HG02970 (cell line): Measurements from ENCODE around the gene APLF.
"Not testable (repeated sequence)": the region's sequence is repeated elsewhere in the genome, so short reads cannot be mapped to it uniquely, and the experiment has no call there.

Experiments used
- ATAC-seq: cut with Tn5 transposase; IDR thresholded peaks from one replicate; pipeline ENCODE4 v1.9.1; 2021; ENCODE audit warnings: mild to moderate bottlenecking, moderate library complexity, moderate number of reproducible peaks; ENCODE audit not compliant: unreplicated experiment, low FRiP score

Gene APLF

DNA sequence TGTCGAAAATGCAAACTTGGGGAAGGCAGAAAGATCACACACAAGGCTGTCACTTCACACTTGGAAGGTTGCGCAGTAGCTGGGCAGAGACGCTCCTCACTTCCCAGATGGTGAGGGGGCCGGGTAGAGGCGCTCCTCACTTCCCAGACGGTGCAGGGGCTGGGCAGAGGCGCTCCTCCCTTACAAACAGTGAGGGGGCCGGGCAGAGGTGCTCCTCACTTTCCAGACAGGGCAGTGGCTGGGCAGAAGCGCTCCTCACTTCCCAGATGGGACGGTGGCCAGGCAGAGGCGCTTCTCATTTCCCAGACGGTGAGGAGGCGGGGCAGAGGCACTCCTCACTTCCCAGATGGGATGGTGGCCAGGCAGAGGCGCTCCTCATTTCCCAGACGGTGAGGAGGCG is 59.6 kb downstream of the APLF start:
- ATAC-seq, result not testable (repeated sequence)

DNA sequence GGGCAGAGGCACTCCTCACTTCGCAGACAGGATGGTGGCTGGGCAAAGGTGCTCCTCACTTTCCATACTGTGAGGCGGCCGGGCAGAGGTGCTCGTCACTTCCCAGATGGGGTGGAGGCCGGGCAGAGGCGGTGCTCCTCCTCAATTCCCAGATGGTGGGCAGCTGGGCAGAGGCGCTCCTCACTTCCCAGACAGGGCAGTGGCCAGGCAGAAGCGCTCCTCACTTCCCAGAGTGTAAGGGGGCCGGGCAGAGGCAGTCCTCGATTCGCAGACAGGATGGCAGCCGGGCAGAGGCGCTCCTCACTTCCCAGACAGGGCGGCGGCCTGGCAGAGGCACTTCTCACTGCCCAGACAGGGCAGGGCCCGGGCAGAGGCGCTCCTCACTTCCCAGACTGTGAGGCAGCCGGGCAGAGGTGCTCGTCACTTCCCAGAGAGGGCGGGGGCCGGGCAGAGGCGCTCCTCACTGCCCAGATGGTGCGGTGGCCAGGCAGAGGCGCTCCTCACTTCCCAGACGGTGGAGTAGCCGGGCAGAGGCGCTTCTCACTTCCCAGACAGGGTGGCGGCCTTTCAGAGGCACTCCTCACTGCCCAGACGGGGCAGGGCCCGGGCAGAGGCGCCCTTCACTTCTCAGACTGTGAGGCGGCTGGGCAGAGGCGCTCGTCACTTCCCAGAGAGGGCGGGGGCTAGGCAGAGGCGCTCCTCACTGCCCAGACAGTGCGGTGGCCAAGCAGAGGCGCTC is 60.1 kb downstream of the APLF start:
- ATAC-seq, result not testable (repeated sequence)

- ATAC-seq, result not testable (repeated sequence)
Observed at GRCh38 chr2:68529156-68529555, 61.8 kb downstream of the APLF start.

GRCh38 chr2:68529651-68530050 is 62.3 kb downstream of the APLF start:
- not testable (repeated sequence) for ATAC-seq

GRCh38 chr2:68536000-68536399 is 68.6 kb downstream of the APLF start:
- no peak for ATAC-seq

GRCh38 chr2:68537011-68537410 is 69.6 kb downstream of the APLF start:
- no peak for ATAC-seq

- no peak for ATAC-seq
Observed at GRCh38 chr2:68537809-68538208, 70.4 kb downstream of the APLF start.

GRCh38 chr2:68544811-68545210 is 77.4 kb downstream of the APLF start:
- no peak for ATAC-seq

DNA sequence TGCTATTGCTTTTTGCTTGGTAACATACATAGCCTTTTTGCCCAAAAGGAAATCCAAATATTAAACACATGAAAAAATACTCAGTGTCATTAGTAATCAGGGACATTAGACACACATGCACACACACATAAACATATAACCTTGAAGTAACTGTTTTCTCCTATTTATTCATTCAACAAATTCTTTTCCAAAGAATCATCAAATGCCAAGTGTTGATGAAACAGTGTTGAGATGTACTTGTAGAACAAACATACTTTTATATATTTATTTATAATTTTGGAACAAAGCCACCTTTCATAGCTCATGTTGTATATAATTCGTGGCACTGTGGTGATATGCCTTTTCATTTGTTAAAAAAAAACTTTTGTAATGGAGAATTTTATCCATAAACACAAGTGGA is 81.0 kb downstream of the APLF start:
- ATAC-seq, result no peak

GRCh38 chr2:68553098-68553497 is 85.7 kb downstream of the APLF start:
- no peak for ATAC-seq

DNA sequence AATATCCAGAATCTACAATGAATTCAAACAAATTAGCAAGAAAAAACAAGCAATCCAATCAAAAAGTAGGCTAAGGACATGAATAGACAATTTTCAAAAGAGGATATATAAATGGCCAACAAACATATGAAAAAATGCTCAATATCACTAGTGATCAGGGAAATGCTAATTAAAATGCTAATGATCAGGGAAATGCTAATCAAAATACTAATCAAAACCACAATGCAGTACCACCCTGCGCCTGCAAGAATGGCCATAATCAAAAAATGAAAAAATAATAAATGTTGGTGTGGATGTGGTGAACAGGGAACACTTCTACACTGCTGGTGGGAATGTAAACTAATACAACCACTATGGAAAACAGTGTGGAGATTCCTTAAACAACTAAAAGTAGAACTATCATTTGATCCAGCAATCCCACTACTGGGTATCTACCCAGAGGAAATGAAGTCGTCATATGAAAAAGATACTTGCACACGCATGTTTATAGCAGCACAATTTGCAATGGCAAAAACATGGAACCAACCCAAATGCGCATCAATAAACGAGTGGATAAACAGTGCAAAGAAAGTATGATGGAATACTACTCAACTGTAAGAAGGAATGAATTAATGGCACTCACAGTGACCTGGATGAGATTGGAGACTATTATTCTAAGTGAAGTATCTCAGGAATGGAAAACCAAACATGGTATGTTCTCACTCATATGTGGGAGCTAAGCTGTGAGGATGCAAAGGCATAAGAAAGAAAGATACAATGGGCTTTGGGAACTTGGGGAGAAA is 88.2 kb downstream of the APLF start:
- ATAC-seq, result not testable (repeated sequence)

- no peak for ATAC-seq
Observed at GRCh38 chr2:68556381-68556780, 89.0 kb downstream of the APLF start.

- ATAC-seq, result no peak
Observed at GRCh38 chr2:68558576-68558975, 91.2 kb downstream of the APLF start.

GRCh38 chr2:68559692-68560091 is 92.3 kb downstream of the APLF start:
- no peak for ATAC-seq

GRCh38 chr2:68560545-68560944 is 93.2 kb downstream of the APLF start:
- ATAC-seq, result no peak

GRCh38 chr2:68561372-68561771 is 94.0 kb downstream of the APLF start:
- no peak for ATAC-seq

DNA sequence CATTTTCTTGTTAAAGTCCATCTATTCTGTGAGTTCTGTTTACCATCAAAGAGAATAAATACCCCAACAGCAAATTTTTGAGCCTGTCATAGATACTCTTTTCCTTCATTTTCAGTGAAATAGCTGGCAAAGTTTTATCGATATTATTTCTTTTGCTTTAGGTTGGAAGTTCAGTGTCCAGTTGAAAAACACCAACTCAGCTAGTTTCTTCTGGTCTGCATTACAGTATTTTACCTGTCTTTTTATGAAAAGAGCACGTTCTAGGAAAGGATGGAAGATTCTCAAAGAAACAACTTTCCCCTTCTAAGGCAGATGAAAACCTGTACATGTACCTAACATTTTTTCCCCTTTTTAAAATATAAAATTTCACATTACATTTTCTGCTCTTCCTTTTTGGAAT is 95.5 kb downstream of the APLF start:
- no peak for ATAC-seq

GRCh38 chr2:68564426-68564825 is 97.0 kb downstream of the APLF start:
- ATAC-seq, result no peak

GRCh38 chr2:68565273-68565672 is 97.9 kb downstream of the APLF start:
- no peak for ATAC-seq

GRCh38 chr2:68565858-68566257 is 98.5 kb downstream of the APLF start:
- no peak for ATAC-seq

GRCh38 chr2:68566362-68566761 is 99.0 kb downstream of the APLF start:
- no peak for ATAC-seq

DNA sequence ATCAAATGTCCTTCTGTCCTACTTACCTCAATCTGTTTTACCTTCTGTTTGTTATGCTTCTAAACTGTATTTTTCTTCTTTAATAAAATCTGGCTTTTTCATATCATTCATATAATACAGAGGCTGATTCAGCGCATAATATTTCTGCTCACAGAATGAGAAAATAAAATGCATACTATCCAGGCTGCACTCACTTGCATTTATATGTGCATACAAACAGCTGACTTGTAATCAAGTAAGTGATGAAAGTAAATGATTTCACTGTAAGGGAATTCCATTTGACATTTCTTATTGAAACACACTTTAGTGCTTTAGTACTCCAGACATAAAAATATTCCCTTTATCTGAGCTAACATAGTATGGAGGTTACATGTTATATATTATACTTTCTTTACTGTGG is 100.7 kb downstream of the APLF start:
- no peak for ATAC-seq
